ENCODE measurements around the gene CDH5. TPM values are rescaled to one million over a fixed set of nuclear protein-coding genes. Genes with fewer than 3 reads are reported as not detected.

The CDH5 gene
- 1,229 and 1,316 TPM in 2 replicates for total RNA-seq

DNA sequence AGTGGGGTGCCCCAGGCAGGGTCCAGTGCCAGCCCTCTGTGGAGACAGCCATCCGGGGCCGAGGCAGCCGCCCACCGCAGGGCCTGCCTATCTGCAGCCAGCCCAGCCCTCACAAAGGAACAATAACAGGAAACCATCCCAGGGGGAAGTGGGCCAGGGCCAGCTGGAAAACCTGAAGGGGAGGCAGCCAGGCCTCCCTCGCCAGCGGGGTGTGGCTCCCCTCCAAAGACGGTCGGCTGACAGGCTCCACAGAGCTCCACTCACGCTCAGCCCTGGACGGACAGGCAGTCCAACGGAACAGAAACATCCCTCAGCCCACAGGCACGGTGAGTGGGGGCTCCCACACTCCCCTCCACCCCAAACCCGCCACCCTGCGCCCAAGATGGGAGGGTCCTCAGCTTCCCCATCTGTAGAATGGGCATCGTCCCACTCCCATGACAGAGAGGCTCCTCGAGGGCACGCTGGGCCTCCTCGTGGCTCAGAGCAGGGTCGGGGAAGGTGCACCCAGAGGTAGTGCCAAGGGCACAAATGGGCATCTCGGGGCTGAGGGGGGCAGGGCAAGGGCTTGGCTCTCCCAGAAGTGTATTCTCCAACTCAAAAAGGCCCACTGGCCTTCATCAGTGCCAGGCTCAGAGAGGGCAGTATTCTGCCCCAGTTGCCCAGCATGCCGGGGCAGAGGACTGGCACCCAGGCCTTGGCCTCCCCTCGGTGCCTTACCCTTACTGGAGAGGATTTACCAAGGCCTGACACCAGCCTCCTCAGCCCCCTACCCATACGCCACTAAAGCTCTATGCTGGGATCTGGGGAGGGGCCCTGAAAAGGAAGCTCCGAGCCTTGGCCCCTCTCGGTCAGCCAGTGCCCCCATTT is at the start of gene CDH5:
Gene CDH5, plus strand, starts transcription at position 259 of the 867 bp plus-strand sequence. CDS start 12,647 bp downstream, outside the sequence.

GRCh38 chr16:66427036-66427860 is 60.8 kb downstream of the CDH5 start, which contains the start of gene BEAN1:
Gene BEAN1, plus strand, starts transcription at chr16:66427295. Its CDS starts 10,382 bp downstream, at chr16:66437677.

Other genes starting within 250 kb of the CDH5 start
- not detected in 2 replicates for gene BEAN1, start 60.6 kb downstream of the CDH5 start, total RNA-seq
- gene TK2, start 183.4 kb downstream of the CDH5 start, total RNA-seq, result 34.6 and 39.5 TPM in 2 replicates
- gene CKLF, start 185.9 kb downstream of the CDH5 start, total RNA-seq, result 60.1 and 61.9 TPM in 2 replicates
- 2.3 and 3.1 TPM in 2 replicates for gene CMTM1, start 199.7 kb downstream of the CDH5 start, total RNA-seq
- gene CMTM2, start 212.8 kb downstream of the CDH5 start, total RNA-seq, result not detected in 2 replicates
- 63.1 and 64.3 TPM in 2 replicates for gene CMTM3, start 238.0 kb downstream of the CDH5 start, total RNA-seq

Data from vein endothelial cell (primary cell).